ENCODE results near the gene CEP68.
"Not testable (repeated sequence)": the region's sequence is repeated elsewhere in the genome, so short reads cannot be mapped to it uniquely, and the experiment has no call there.

GRCh38 chr2:65020251-65020650, 36.0 kb upstream of the CEP68 start:
- not testable (repeated sequence) for TF ChIP-seq POLR2A (IDR thresholded peaks at IDR 0.05; ENCODE audit: low read depth, low read length); POLR2AphosphoS5 (IDR thresholded peaks at IDR 0.05; ENCODE audit: low read depth, low read length); TAF1 (IDR thresholded peaks at IDR 0.05; ENCODE audit: low read depth, low read length); SPI1 (IDR thresholded peaks at IDR 0.05; ENCODE audit: low read depth, low read length); PAX5 (IDR thresholded peaks at IDR 0.05; ENCODE audit: insufficient read depth, low read length, severe bottlenecking); POU2F2 (IDR thresholded peaks at IDR 0.05; ENCODE audit: low read depth, low read length)

All from GM12891 (cell line).